Measurements from ENCODE around the gene ZNF273.
"Not testable (repeated sequence)": the region's sequence is repeated elsewhere in the genome, so short reads cannot be mapped to it uniquely, and the experiment has no call there.

Gene ZNF273

DNA sequence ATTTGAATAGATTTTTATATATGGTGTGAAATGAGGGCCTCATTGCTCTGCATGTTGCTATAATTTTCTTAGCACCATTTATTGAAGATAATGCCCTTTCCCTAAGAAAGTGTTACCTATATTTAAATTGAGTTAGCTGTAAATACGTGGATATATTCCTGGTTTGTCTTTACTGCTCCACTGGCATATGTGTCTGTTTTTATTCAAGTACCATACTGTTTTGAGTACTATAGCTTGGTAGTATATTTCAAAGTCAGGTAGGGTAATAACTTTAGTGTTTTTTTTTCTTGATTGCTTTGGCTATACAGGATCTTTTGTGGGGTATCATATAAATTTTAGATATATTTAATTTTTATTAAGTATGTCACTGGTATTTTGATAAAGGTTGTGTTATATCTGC lies 31.4 kb downstream of the ZNF273 start:
- no peak for DNase-seq (ENCODE audit: low read depth)
- H3K4me3 ChIP-seq (ENCODE audit: control insufficient read depth, low read depth, low read length) = no peak overlapping the region

DNA sequence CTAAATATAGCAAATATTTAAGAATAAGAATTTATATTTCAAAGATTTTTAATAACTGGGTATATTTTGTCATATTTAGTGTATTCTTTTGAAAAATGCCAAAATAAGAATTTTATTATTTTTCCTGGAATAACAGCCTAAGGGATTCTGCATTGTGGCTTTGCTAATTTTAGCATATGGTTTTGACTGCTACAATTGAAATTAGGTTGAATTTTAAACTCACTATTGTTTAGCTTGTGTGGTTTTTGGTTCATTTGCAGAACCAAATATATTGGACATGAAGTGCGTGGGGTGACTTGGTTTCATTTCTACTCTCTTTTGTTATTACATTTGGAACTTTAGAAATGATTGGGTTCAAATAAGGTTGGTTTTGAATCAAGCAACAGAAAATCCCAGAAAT lies 35.5 kb downstream of the ZNF273 start:
- no peak for DNase-seq (ENCODE audit: low read depth)
- TF ChIP-seq, protein P1, sequence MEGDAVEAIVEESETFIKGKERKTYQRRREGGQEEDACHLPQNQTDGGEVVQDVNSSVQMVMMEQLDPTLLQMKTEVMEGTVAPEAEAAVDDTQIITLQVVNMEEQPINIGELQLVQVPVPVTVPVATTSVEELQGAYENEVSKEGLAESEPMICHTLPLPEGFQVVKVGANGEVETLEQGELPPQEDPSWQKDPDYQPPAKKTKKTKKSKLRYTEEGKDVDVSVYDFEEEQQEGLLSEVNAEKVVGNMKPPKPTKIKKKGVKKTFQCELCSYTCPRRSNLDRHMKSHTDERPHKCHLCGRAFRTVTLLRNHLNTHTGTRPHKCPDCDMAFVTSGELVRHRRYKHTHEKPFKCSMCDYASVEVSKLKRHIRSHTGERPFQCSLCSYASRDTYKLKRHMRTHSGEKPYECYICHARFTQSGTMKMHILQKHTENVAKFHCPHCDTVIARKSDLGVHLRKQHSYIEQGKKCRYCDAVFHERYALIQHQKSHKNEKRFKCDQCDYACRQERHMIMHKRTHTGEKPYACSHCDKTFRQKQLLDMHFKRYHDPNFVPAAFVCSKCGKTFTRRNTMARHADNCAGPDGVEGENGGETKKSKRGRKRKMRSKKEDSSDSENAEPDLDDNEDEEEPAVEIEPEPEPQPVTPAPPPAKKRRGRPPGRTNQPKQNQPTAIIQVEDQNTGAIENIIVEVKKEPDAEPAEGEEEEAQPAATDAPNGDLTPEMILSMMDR (conservative IDR thresholded peaks at IDR 0.05; ENCODE audit: control insufficient read depth, insufficient read depth, low read depth, low read length) = no peak
- H3K4me3 ChIP-seq (ENCODE audit: control insufficient read depth, low read depth, low read length) = no peak overlapping the region

More for the DNA sequence above, 31.4 kb downstream of the ZNF273 start:
- TF ChIP-seq, protein P1 (conservative IDR thresholded peaks at IDR 0.05; ENCODE audit: control insufficient read depth, insufficient read depth, low read depth, low read length) = no peak

DNA sequence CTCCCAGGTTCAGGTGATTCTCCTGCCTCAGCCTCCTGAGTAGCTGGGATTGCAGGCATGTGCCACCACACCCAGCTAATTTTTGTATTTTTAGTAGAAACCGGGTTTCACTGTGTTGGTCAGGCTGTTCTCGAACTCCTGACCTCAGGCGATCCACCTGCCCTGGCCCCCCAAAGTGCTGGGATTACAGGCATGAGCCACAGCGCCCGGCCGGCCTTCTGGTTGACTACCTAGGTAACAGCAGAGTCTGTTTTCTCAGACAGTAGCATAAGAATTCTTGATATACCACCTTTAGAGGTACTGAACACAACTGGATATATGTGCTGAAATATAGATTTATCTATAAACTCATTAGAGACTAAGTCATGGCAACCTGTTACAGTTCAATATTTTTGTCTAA lies 36.9 kb downstream of the ZNF273 start:
- DNase-seq (ENCODE audit: low read depth); H3K4me3 ChIP-seq (ENCODE audit: control insufficient read depth, low read depth, low read length): not testable (repeated sequence)

DNA sequence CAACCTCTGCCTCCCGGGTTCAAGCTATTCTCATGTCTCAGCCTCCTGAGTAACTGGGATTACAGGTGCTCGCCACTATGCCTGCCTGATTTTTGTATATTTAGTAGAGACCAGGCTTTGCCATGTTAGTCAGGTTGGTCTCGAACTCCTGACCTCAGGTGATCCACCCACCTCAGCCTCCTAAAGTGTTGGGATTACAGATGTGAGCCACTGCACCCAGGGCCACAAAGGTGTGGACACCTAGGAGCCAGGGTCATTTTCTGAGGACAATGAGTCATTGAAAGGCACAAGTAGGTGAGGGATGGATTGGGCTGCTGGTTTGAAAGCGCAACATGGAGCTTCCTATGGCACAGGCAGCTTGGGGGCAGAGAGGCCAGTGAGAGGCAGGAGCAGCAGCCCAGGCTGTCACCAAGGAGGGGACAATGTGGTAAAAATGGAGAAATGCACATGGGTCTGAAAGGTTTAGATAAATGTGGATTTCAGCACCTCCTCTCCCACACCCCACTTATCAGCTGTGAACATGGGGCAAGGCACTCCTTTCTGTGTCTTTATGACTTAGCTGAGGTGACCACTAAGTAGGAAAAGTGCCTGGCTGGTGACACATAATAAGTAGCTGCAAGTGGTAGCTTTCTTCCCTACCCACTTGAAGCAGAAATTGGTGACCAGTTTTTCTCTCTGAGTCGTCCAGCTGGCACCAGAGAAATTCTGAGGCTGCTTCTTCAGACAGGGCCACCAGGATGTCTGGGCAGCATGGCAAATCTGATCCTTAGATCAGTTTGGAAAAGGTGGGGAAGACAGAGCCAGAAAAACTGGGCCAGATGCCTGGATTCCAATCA lies 41.8 kb downstream of the ZNF273 start:
- not testable (repeated sequence) for DNase-seq (ENCODE audit: low read depth); H3K4me3 ChIP-seq (ENCODE audit: control insufficient read depth, low read depth, low read length)

DNA sequence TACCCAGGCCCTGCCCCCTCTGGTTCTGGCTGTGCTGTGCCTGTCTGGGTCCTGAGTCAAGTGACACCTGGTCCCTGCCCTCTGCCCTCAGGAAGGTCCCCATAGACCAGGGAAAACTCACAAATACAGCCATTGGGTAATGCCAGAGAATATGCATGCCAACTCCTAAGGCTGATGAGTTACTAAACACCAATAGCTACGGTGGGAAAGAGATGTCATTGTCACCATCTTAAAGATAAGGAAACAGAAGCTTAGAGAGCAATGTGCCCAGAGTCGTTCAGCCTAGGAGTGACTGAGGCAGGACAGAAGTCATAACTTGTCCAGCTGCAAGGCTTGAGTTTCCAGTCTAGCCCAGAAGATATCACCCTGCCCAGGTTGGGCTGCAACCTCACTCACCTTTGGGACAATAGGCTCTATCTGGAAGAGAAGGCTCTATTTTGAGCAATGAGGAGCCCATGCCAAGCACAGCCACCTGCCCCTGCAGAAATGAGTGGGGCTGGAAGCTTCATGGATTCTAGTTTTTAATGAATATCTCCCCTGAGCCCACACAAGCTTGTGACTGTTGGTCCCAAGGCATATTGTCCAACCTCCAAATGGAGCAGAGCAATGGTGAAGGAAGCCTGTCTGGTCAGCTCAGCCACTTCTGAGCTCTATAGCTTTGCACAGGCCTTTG lies 42.6 kb downstream of the ZNF273 start:
- no peak overlapping the region for H3K4me3 ChIP-seq (ENCODE audit: control insufficient read depth, low read depth, low read length)
- no peak for DNase-seq (ENCODE audit: low read depth)
- TF ChIP-seq, protein P1 (conservative IDR thresholded peaks at IDR 0.05; ENCODE audit: control insufficient read depth, insufficient read depth, low read depth, low read length) = no peak

DNA sequence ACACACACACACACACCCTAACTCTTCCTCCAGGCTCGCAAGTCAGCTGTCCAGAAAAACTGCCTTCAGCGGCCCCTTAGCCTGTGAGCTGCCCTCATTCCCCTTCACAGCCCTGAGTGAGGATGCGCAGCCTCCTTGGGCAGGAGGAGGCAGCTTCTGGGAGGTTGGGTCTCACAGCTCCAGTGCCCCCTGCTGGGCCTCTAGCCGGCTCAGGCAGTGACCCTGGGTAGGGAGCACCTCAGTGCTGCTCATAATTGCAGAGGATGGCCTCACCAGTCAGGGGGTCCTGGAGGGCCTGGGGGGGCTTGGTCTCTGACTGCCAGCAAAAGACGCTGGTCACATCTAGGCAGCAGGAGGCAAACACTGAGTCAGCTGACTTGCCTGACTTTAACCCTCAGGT lies 43.7 kb downstream of the ZNF273 start:
- H3K4me3 ChIP-seq (ENCODE audit: control insufficient read depth, low read depth, low read length) = no peak overlapping the region
- DNase-seq (ENCODE audit: low read depth) = peak; percentile 12
- TF ChIP-seq, protein P1 (conservative IDR thresholded peaks at IDR 0.05; ENCODE audit: control insufficient read depth, insufficient read depth, low read depth, low read length) = peak; percentile 25

DNA sequence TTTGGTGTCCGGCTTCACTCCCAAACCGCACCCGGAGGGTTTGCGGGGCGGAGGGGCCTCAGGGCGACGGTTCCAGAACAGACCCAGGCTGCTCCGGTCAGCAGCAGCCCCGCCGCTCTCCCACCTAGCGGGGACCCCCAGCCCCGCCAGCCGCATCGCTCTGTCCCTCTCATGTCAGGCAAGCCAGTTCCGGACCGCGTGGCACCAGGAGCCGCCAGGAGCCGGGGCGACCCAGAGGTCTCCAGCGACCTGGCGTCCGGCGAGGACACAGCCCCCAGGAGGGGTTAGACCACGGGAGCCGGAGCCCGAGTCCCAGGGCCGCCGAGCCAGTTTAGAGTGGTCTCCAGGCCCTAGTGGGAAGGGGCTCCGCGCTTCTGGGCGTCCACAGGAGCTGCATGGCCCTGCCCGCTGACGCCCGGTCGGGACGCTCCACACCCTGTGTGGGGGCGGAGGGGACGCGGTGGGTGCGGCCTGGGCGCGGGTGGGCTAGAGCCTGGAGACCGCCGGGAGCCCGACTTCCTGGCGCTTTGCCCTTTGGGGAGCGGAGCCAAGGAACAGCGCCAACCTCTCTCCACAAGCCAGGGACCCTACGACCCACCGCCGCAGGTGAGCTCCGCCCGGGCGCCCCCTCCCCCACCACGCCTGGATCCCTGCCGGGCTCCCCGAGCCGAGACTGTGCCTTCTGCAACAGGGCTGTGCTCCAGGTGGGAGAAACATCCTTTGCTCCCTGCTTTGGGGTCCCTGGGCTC lies 44.4 kb downstream of the ZNF273 start:
- peak overlapping the region; percentile 10 for H3K4me3 ChIP-seq (ENCODE audit: control insufficient read depth, low read depth, low read length)

DNA sequence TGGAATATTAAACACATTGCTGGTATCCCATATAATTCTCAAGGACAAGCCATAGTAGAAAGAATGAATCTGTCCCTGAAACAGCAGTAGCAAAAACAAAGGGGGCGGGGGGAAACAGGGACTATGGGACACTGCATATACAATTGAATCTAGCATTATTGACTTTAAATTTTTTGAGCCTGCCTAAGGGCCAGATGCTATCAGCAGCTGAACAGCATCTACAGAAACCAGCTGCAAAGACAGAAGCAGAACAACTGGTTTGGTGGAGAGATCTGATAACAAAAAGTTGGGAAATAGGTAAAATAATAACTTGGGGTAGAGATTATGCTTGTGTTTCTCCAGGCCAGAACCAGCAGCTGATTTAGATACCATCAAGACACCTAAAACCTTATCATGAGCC lies 45.7 kb downstream of the ZNF273 start:
- H3K4me3 ChIP-seq (ENCODE audit: control insufficient read depth, low read depth, low read length); DNase-seq (ENCODE audit: low read depth): not testable (repeated sequence)

More for the DNA sequence above, 44.4 kb downstream of the ZNF273 start:
- TF ChIP-seq, protein P1 (conservative IDR thresholded peaks at IDR 0.05; ENCODE audit: control insufficient read depth, insufficient read depth, low read depth, low read length) = no peak
- no peak for DNase-seq (ENCODE audit: low read depth)

DNA sequence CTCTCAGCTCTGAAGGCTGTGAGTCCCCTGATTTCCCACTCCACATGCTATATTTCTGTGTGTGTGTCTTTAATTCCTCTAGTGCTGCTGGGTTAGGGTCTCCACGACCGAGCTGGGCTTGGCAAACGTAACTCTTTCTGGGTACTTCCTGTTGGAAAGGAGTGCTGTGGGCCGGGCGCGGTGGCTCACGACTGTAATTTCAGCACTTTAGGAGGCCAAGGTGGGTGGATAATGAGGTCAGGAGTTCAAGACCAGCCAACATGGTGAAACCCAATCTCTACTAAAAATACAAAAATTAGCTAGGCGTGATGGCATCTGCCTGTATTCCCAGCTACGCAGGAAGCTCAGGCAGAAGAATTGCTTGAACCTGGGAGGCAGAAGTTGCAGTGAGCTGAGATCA lies 47.6 kb downstream of the ZNF273 start:
- DNase-seq (ENCODE audit: low read depth); H3K4me3 ChIP-seq (ENCODE audit: control insufficient read depth, low read depth, low read length): not testable (repeated sequence)
